Measurements from ENCODE around the gene IQCE. TPM values are rescaled to one million over a fixed set of nuclear protein-coding genes. Genes with fewer than 3 reads are reported as not detected.

Gene IQCE
- polyA plus RNA-seq, 1 donor from 2014 or later: 21.2 TPM

DNA sequence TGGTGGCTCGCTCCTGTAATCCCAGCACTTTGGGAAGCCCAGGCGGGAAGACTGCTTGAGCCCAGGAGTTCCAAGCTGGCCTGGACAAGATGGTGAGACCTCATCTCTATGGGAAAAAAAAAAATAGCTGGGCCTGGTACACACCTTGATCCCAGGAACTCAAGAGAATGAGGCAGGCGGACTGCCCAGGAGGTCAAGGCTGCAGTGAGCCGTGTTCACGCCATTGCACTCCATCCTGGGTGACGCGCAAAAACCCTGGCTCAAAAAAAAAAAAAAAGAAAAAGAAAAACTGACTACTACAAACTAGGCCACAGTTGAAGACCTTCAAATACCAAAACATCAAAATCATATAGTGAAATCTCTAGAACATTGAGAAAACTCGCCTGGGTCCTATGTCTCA lies 7.4 kb upstream of the IQCE start:
- Histone ChIP-seq H3K4me3 (ENCODE audit: low read length) (no peak overlapping the region), H3K9ac (ENCODE audit: low read length) (no peak overlapping the region), H2AFZ (ENCODE audit: low read depth, low read length) (no peak overlapping the region), H3K9me2 (ENCODE audit: insufficient read depth, low read length) (no peaks in the 10 kb centered on the region), H3F3A (ENCODE audit: insufficient read depth, low read length, poor library complexity, severe bottlenecking) (no peaks in the 10 kb centered on the region), H3K4me2 (ENCODE audit: low read length) (no peak overlapping the region), H3K27me3 (ENCODE audit: insufficient read depth, low read depth, low read length) (no peaks in the 10 kb centered on the region), H3K79me2 (replicated peaks; ENCODE audit: insufficient read depth, low read length) (no peaks in the 10 kb centered on the region), H3K9me3 (ENCODE audit: low read length) (no peaks in the 10 kb centered on the region), H3K36me3 (ENCODE audit: insufficient read depth, low read length) (no peaks in the 10 kb centered on the region), H4K20me1 (ENCODE audit: insufficient read depth) (no peaks in the 10 kb centered on the region), H3K27ac (ENCODE audit: low read length) (no peak overlapping the region)
- no peak for TF ChIP-seq EP300 (conservative IDR thresholded peaks at IDR 0.05; ENCODE audit: poor library complexity, severe bottlenecking)
- TF ChIP-seq, protein P1, sequence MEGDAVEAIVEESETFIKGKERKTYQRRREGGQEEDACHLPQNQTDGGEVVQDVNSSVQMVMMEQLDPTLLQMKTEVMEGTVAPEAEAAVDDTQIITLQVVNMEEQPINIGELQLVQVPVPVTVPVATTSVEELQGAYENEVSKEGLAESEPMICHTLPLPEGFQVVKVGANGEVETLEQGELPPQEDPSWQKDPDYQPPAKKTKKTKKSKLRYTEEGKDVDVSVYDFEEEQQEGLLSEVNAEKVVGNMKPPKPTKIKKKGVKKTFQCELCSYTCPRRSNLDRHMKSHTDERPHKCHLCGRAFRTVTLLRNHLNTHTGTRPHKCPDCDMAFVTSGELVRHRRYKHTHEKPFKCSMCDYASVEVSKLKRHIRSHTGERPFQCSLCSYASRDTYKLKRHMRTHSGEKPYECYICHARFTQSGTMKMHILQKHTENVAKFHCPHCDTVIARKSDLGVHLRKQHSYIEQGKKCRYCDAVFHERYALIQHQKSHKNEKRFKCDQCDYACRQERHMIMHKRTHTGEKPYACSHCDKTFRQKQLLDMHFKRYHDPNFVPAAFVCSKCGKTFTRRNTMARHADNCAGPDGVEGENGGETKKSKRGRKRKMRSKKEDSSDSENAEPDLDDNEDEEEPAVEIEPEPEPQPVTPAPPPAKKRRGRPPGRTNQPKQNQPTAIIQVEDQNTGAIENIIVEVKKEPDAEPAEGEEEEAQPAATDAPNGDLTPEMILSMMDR (IDR thresholded peaks at IDR 0.05; ENCODE audit: poor library complexity, severe bottlenecking): no peak
- no peak for TF ChIP-seq RAD21 (conservative IDR thresholded peaks at IDR 0.05)
- no peak for TF ChIP-seq MXI1 (conservative IDR thresholded peaks at IDR 0.05; ENCODE audit: poor library complexity, severe bottlenecking)
- TF ChIP-seq, protein P2, sequence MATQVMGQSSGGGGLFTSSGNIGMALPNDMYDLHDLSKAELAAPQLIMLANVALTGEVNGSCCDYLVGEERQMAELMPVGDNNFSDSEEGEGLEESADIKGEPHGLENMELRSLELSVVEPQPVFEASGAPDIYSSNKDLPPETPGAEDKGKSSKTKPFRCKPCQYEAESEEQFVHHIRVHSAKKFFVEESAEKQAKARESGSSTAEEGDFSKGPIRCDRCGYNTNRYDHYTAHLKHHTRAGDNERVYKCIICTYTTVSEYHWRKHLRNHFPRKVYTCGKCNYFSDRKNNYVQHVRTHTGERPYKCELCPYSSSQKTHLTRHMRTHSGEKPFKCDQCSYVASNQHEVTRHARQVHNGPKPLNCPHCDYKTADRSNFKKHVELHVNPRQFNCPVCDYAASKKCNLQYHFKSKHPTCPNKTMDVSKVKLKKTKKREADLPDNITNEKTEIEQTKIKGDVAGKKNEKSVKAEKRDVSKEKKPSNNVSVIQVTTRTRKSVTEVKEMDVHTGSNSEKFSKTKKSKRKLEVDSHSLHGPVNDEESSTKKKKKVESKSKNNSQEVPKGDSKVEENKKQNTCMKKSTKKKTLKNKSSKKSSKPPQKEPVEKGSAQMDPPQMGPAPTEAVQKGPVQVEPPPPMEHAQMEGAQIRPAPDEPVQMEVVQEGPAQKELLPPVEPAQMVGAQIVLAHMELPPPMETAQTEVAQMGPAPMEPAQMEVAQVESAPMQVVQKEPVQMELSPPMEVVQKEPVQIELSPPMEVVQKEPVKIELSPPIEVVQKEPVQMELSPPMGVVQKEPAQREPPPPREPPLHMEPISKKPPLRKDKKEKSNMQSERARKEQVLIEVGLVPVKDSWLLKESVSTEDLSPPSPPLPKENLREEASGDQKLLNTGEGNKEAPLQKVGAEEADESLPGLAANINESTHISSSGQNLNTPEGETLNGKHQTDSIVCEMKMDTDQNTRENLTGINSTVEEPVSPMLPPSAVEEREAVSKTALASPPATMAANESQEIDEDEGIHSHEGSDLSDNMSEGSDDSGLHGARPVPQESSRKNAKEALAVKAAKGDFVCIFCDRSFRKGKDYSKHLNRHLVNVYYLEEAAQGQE (IDR thresholded peaks at IDR 0.05; ENCODE audit: borderline replicate concordance): no peak
- TF ChIP-seq TAF1 (IDR thresholded peaks at IDR 0.05; ENCODE audit: low read depth): no peak
- no peak for TF ChIP-seq SMC3 (conservative IDR thresholded peaks at IDR 0.05; ENCODE audit: poor library complexity)
- TF ChIP-seq POLR2AphosphoS5 (IDR thresholded peaks at IDR 0.05): no peak
- TF ChIP-seq EZH2 (IDR thresholded peaks at IDR 0.05; ENCODE audit: borderline replicate concordance, insufficient read depth, low read length, poor library complexity, severe bottlenecking): no peak

DNA sequence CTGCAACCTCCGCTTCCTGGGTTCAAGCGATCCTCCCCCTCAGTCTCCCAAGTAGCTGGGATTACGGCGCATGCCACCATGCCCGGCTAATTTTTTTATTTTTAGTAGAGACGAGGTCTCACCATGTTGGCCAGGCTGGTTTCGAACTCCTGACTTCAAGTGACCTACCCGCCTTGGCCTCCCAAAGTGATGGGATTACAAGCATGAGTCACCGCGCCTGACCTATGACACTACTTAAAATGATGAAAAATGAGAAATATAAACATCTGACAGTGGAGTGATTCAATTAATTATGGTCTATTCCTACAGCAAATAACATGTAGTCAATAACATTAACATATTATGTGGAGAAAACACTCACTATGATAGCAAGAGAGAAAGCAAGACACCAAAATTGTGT lies 5.7 kb upstream of the IQCE start:
- Histone ChIP-seq H3K9ac (ENCODE audit: low read length) (no peak overlapping the region), H3K36me3 (ENCODE audit: insufficient read depth, low read length) (no peaks in the 10 kb centered on the region), H3K79me2 (replicated peaks; ENCODE audit: insufficient read depth, low read length) (no peaks in the 10 kb centered on the region), H3F3A (ENCODE audit: insufficient read depth, low read length, poor library complexity, severe bottlenecking) (no peaks in the 10 kb centered on the region), H3K27ac (ENCODE audit: low read length) (no peak overlapping the region), H2AFZ (ENCODE audit: low read depth, low read length) (no peak overlapping the region), H3K9me3 (ENCODE audit: low read length) (no peaks in the 10 kb centered on the region), H3K9me2 (ENCODE audit: insufficient read depth, low read length) (no peaks in the 10 kb centered on the region), H3K4me2 (ENCODE audit: low read length) (no peak overlapping the region), H3K4me3 (ENCODE audit: low read length) (no peak overlapping the region), H3K27me3 (ENCODE audit: insufficient read depth, low read depth, low read length) (no peaks in the 10 kb centered on the region), H4K20me1 (ENCODE audit: insufficient read depth) (no peaks in the 10 kb centered on the region)
- TF ChIP-seq, protein P2 (IDR thresholded peaks at IDR 0.05; ENCODE audit: borderline replicate concordance): no peak
- no peak for TF ChIP-seq MXI1 (conservative IDR thresholded peaks at IDR 0.05; ENCODE audit: poor library complexity, severe bottlenecking)
- TF ChIP-seq, protein P1 (IDR thresholded peaks at IDR 0.05; ENCODE audit: poor library complexity, severe bottlenecking): no peak
- TF ChIP-seq SMC3 (conservative IDR thresholded peaks at IDR 0.05; ENCODE audit: poor library complexity): no peak
- no peak for TF ChIP-seq POLR2AphosphoS5 (IDR thresholded peaks at IDR 0.05)
- TF ChIP-seq EP300 (conservative IDR thresholded peaks at IDR 0.05; ENCODE audit: poor library complexity, severe bottlenecking): no peak
- TF ChIP-seq RAD21 (conservative IDR thresholded peaks at IDR 0.05): no peak
- TF ChIP-seq TAF1 (IDR thresholded peaks at IDR 0.05; ENCODE audit: low read depth): no peak
- TF ChIP-seq EZH2 (IDR thresholded peaks at IDR 0.05; ENCODE audit: borderline replicate concordance, insufficient read depth, low read length, poor library complexity, severe bottlenecking): no peak

Measured in neural cell (in vitro differentiated cells).